Activated T-helper 2 cell treated with anti-CD3 and anti-CD28 coated beads, Interferon-gamma antibody, Interleukin-2, Interleukin-4, amounts not matched to agents 10 μg/mL and 5 μg/mL and 100 μg/mL, durations not matched to agents 14 hours and 24 hours and 36 hours (primary cell): Measurements from ENCODE around the gene USP17L5. TPM values are rescaled to one million over a fixed set of nuclear protein-coding genes. Genes with fewer than 3 reads are reported as not detected.
"Not testable (repeated sequence)": the region's sequence is repeated elsewhere in the genome, so short reads cannot be mapped to it uniquely, and the experiment has no call there.

ENCODE experiments used
- DNase-seq: peaks from one replicate; pipeline ENCODE4 v3.0.0; 2021; ENCODE audit warnings: low spot score
- H3K27ac Mint-ChIP-seq: one replicate; pipeline ENCODE4 v1.8.0; 2021; ENCODE audit warnings: mixed read lengths
- H3K27me3 Mint-ChIP-seq: one replicate; pipeline ENCODE4 v1.8.0; 2021; ENCODE audit warnings: low read depth, mixed read lengths
- H3K36me3 Mint-ChIP-seq: one replicate; pipeline ENCODE4 v1.8.0; 2021; ENCODE audit warnings: low read depth, mixed read lengths
- H3K4me1 Mint-ChIP-seq: one replicate; pipeline ENCODE4 v1.8.0; 2021; ENCODE audit warnings: low read depth, mixed read lengths
- H3K4me3 Mint-ChIP-seq: one replicate; pipeline ENCODE4 v1.8.0; 2021; ENCODE audit warnings: low read depth, mild to moderate bottlenecking, moderate library complexity, mixed read lengths
- H3K9me3 Mint-ChIP-seq: one replicate; pipeline ENCODE4 v1.8.0; 2021; ENCODE audit warnings: mixed read lengths
- intact Hi-C: fragments of 100-400 bp; cut with micrococcal nuclease; formaldehyde crosslinking; loops from one replicate; pipeline ENCODE4 v1.15.1; 2023
- total RNA-seq: library from RNA; stranded (reverse); gene quantifications from 2 replicates; pipeline ENCODE4 v1.2.3, GENCODE V29; 2022

USP17L5 gene
- total RNA-seq, 1 donor from 2014 or later: not detected

DNA sequence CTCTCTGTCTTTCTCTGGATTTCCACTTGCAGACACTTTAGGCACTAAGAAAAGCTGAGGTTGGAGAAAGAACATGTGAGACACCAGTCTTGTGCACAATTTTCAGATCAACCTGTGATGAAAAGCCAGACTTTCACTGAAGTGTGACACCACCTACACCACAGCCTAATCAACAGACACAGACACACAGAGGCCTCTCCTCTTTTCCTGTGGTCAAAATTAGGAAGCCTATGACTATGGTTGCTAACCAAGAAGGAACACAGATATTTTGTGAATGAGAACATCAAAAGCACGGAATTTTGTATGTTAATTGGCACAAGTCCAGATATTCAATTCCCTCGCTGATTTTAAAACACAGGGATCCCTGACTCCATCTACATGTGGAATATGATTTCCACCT, 49.8 kb downstream of the USP17L5 start:
- H3K9me3 Mint-ChIP-seq, DNase-seq, H3K4me3 Mint-ChIP-seq, H3K36me3 Mint-ChIP-seq, intact Hi-C loops, H3K4me1 Mint-ChIP-seq, H3K27me3 Mint-ChIP-seq, H3K27ac Mint-ChIP-seq: not testable (repeated sequence)

Other genes starting within 250 kb of the USP17L5 start
- gene FAM90A26, start 169.0 kb upstream of the USP17L5 start, total RNA-seq: not detected in 2 replicates
- not detected in 2 replicates for gene USP17L10, start 128.7 kb upstream of the USP17L5 start, total RNA-seq
- 0.25 TPM in 1 of 2 replicates, not detected in the other for gene USP17L11, start 124.0 kb upstream of the USP17L5 start, total RNA-seq
- gene USP17L12, start 119.3 kb upstream of the USP17L5 start, total RNA-seq: not detected in 2 replicates
- not detected in 2 replicates for gene USP17L13, start 114.5 kb upstream of the USP17L5 start, total RNA-seq
- not detected in 2 replicates for gene USP17L15, start 105.0 kb upstream of the USP17L5 start, total RNA-seq
- gene USP17L17, start 95.5 kb upstream of the USP17L5 start, total RNA-seq: not detected in 2 replicates
- gene USP17L18, start 90.8 kb upstream of the USP17L5 start, total RNA-seq: not detected in 2 replicates
- not detected in 2 replicates for gene USP17L19, start 86.0 kb upstream of the USP17L5 start, total RNA-seq
- not detected in 2 replicates for gene USP17L20, start 81.3 kb upstream of the USP17L5 start, total RNA-seq
- not detected in 2 replicates for gene USP17L21, start 76.5 kb upstream of the USP17L5 start, total RNA-seq
- gene USP17L22, start 71.8 kb upstream of the USP17L5 start, total RNA-seq: not detected in 2 replicates
- not detected in 2 replicates for gene USP17L24, start 14.2 kb upstream of the USP17L5 start, total RNA-seq
- not detected in 2 replicates for gene USP17L25, start 9.5 kb upstream of the USP17L5 start, total RNA-seq
- not detected in 2 replicates for gene USP17L26, start 4.7 kb upstream of the USP17L5 start, total RNA-seq
- gene USP17L27, start 4.7 kb downstream of the USP17L5 start, total RNA-seq: not detected in 2 replicates
- not detected in 2 replicates for gene USP17L28, start 9.5 kb downstream of the USP17L5 start, total RNA-seq
- gene USP17L29, start 14.2 kb downstream of the USP17L5 start, total RNA-seq: not detected in 2 replicates
- not detected in 2 replicates for gene USP17L30, start 23.7 kb downstream of the USP17L5 start, total RNA-seq
- not detected in 2 replicates for gene DEFB131A, start 105.0 kb downstream of the USP17L5 start, total RNA-seq